Mesothelial cell of epicardium (in vitro differentiated cells): ENCODE data around the gene ITFG2. TPM values are rescaled to one million over a fixed set of nuclear protein-coding genes. Genes with fewer than 3 reads are reported as not detected.

ENCODE experiments used
- DNase-seq, 2 experiments: peaks; one replicate each; pipeline ENCODE4 v3.0.0; 2021; ENCODE audit warnings: low spot score in 2 of 2; ENCODE audit not compliant: unreplicated experiment in 2 of 2
- H3K27ac Mint-ChIP-seq: 2 replicates; pipeline ENCODE4 v1.8.0; 2021; ENCODE audit warnings: mixed read lengths
- H3K27me3 Mint-ChIP-seq: 2 replicates; pipeline ENCODE4 v1.8.0; 2021; ENCODE audit warnings: low read depth, mixed read lengths
- H3K36me3 Mint-ChIP-seq: 2 replicates; pipeline ENCODE4 v1.8.0; 2021; ENCODE audit warnings: mixed read lengths
- H3K4me1 Mint-ChIP-seq: 2 replicates; pipeline ENCODE4 v1.8.0; 2021; ENCODE audit warnings: mixed read lengths
- H3K4me3 Mint-ChIP-seq: 2 replicates; pipeline ENCODE4 v1.8.0; 2021; ENCODE audit warnings: mild to moderate bottlenecking, moderate library complexity, mixed read lengths
- H3K9me3 Mint-ChIP-seq: 2 replicates; pipeline ENCODE4 v1.8.0; 2021; ENCODE audit warnings: mixed read lengths
- total RNA-seq: library from RNA; stranded (reverse); gene quantifications from 3 replicates; pipeline ENCODE4 v1.2.1, GENCODE V29; 2021
- TF ChIP-seq, protein P1 (sequence below): fragments of 200-600 bp; sonication (generic); IDR thresholded peaks from one replicate; pipeline ENCODE4 v1.5.0; 2021; ENCODE audit warnings: antibody characterized with exemption; ENCODE audit not compliant: unreplicated experiment

Gene ITFG2
- total RNA-seq, 1 donor from 2014 or later: 57.4 TPM

GRCh38 chr12:2797721-2798418 is 14.6 kb upstream of the ITFG2 start:
- Mint-ChIP-seq H3K4me3 (no peak overlapping the region), H3K9me3 (no peaks in the 10 kb centered on the region), H3K4me1 (peaks cover 23% of the 10 kb centered on the region), H3K27ac (no peak overlapping the region), H3K36me3 (peaks cover 32% of the 10 kb centered on the region), H3K27me3 (no peaks in the 10 kb centered on the region)
- DNase-seq: no peak
- TF ChIP-seq, protein P1, sequence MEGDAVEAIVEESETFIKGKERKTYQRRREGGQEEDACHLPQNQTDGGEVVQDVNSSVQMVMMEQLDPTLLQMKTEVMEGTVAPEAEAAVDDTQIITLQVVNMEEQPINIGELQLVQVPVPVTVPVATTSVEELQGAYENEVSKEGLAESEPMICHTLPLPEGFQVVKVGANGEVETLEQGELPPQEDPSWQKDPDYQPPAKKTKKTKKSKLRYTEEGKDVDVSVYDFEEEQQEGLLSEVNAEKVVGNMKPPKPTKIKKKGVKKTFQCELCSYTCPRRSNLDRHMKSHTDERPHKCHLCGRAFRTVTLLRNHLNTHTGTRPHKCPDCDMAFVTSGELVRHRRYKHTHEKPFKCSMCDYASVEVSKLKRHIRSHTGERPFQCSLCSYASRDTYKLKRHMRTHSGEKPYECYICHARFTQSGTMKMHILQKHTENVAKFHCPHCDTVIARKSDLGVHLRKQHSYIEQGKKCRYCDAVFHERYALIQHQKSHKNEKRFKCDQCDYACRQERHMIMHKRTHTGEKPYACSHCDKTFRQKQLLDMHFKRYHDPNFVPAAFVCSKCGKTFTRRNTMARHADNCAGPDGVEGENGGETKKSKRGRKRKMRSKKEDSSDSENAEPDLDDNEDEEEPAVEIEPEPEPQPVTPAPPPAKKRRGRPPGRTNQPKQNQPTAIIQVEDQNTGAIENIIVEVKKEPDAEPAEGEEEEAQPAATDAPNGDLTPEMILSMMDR: no peak

DNA sequence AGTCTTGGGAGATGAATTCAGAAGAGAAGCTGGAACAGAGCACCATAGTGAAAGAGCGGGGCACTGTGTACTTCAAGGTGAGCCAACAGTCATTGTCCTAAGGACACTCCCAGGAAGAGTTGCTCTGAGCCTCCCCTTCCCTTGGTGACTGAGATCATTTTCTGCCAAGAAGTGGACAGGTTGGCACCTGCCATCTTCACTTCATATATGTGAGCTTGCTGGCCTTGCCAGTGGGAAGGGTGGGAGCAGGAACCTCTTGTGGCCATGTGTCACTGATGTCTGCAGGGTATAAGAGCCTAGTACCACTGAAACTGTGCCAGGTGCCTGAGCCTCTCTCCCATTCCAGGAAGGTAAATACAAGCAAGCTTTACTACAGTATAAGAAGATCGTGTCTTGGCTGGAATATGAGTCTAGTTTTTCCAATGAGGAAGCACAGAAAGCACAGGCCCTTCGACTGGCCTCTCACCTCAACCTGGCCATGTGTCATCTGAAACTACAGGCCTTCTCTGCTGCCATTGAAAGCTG is 12.4 kb upstream of the ITFG2 start:
- H3K9me3 Mint-ChIP-seq: no peaks in the 10 kb centered on the region
- H3K27me3 Mint-ChIP-seq: no peaks in the 10 kb centered on the region
- DNase-seq: no peak
- no peak overlapping the region for H3K27ac Mint-ChIP-seq
- TF ChIP-seq, protein P1: no peak
- no peak overlapping the region for H3K4me3 Mint-ChIP-seq
- H3K36me3 Mint-ChIP-seq: peaks cover 44% of the 10 kb centered on the region
- peaks cover 28% of the 10 kb centered on the region for H3K4me1 Mint-ChIP-seq

- Mint-ChIP-seq H3K4me3 (no peak overlapping the region), H3K4me1 (peaks cover 28% of the 10 kb centered on the region), H3K27ac (no peak overlapping the region), H3K9me3 (no peaks in the 10 kb centered on the region), H3K27me3 (no peaks in the 10 kb centered on the region), H3K36me3 (peaks cover 44% of the 10 kb centered on the region)
- DNase-seq: no peak
- TF ChIP-seq, protein P1: no peak
Observed at GRCh38 chr12:2801044-2801783, 11.3 kb upstream of the ITFG2 start.

- Mint-ChIP-seq H3K4me3 (no peak overlapping the region), H3K4me1 (peaks cover 11% of the 10 kb centered on the region), H3K27ac (peak overlapping the region; percentile 71), H3K27me3 (no peaks in the 10 kb centered on the region), H3K36me3 (peaks cover 38% of the 10 kb centered on the region), H3K9me3 (no peaks in the 10 kb centered on the region)
- TF ChIP-seq, protein P1: no peak
- no peak for DNase-seq
Observed at GRCh38 chr12:2803635-2804392, 8.7 kb upstream of the ITFG2 start.

- Mint-ChIP-seq H3K36me3 (peaks cover 32% of the 10 kb centered on the region), H3K27ac (peak overlapping the region; percentile 71), H3K4me3 (no peak overlapping the region)
Observed at GRCh38 chr12:2804393-2805142, 7.9 kb upstream of the ITFG2 start.

More at GRCh38 chr12:2804393-2805142, 7.9 kb upstream of the ITFG2 start:
- Mint-ChIP-seq H3K9me3 (no peaks in the 10 kb centered on the region), H3K27me3 (no peaks in the 10 kb centered on the region), H3K4me1 (peaks cover 11% of the 10 kb centered on the region)
- no peak for DNase-seq
- TF ChIP-seq, protein P1: no peak
